ENCODE results near the gene S100Z.
"Not testable (repeated sequence)": the region's sequence is repeated elsewhere in the genome, so short reads cannot be mapped to it uniquely, and the experiment has no call there.

DNA sequence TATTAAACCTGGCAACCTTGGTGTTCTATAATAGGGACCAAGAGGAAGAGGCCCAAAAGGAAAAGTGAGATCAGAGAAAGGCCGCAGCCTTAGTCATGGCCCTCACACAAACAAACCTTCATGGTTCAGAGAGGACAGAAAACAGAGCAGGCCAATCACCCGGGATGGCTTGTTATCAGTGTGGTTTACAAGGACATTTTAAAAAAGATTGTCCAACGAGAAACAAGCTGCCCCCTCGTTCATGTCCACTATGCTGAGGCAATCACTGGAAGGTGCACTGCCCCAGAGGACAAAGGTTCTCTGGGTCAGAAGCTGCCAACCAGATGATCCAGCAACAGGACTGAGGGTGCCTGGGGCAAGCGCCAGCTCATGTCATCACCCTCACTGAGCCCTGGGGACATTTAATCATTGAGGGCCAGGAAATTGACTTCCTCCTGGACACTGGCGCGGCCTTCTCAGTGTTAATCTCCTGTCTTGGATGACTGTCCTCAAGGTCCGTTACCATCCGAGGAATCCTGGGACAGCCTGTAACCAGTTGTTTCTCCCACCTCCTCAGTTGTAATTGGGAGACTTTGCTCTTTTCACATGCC, 60.6 kb downstream of the S100Z start:
- TF ChIP-seq, protein P1, sequence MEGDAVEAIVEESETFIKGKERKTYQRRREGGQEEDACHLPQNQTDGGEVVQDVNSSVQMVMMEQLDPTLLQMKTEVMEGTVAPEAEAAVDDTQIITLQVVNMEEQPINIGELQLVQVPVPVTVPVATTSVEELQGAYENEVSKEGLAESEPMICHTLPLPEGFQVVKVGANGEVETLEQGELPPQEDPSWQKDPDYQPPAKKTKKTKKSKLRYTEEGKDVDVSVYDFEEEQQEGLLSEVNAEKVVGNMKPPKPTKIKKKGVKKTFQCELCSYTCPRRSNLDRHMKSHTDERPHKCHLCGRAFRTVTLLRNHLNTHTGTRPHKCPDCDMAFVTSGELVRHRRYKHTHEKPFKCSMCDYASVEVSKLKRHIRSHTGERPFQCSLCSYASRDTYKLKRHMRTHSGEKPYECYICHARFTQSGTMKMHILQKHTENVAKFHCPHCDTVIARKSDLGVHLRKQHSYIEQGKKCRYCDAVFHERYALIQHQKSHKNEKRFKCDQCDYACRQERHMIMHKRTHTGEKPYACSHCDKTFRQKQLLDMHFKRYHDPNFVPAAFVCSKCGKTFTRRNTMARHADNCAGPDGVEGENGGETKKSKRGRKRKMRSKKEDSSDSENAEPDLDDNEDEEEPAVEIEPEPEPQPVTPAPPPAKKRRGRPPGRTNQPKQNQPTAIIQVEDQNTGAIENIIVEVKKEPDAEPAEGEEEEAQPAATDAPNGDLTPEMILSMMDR (IDR thresholded peaks at IDR 0.05), result not testable (repeated sequence)
- TF ChIP-seq POLR2A (IDR thresholded peaks at IDR 0.05), result not testable (repeated sequence)

Data from heart left ventricle (tissue), 13 donors.